ENCODE results near the gene HS3ST4.

Gene HS3ST4

DNA sequence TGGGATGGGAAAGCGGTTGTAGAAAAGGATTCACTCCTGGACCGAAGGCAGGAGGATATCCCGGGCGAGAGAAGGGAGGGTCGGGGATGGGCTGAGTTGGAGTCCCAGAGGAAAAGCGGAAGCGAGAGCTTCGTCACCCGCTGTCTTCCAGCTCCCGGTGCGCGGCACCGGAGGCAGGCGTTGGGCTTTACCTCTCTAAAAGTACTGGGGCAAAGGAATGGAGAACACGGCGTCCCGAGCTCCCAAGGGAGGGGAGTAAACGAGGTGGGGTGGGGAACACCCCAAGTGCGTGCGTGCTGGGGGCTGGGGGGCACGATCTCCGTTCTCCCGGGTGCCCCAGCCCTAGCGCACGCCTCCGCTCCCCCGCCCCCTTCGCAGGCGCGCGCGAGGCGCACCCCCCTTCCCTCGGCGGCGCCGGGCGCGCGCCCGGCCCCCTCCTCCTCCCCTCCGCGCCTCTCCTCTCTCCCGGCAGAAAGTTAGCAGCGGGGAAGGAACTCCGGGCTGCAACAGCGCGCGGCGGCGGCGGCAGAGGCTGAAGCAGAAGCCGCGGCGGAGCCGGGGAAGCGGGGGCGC is at the start of gene HS3ST4:
Gene HS3ST4, plus strand, starts transcription at position 441 of the 573 bp plus-strand sequence.
- DNase-seq (ENCODE audit: low read depth), result no peak

GRCh38 chr16:25643633-25644032 is 48.1 kb upstream of the HS3ST4 start:
- no peak for DNase-seq (ENCODE audit: low read depth)

DNA sequence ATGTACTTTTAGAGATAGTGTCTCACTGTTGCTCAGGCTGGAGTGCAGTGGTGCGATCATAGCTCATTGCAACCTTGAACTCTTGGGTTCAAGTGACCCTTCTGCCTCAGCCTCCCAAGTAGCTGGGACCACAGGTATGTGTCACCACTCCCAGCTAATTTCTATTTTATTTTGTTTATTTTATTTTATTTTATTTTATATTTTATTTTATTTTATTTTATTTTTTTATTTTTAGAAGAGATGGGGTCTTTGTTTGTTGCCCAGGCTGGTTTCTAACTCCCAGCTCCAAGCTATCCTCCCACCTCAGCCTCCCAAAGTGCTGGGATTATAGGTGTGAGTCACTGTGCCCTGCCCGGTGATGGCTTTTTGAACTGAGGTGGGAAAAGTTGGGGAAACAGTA is 35.1 kb upstream of the HS3ST4 start:
- no peak for DNase-seq (ENCODE audit: low read depth)

DNA sequence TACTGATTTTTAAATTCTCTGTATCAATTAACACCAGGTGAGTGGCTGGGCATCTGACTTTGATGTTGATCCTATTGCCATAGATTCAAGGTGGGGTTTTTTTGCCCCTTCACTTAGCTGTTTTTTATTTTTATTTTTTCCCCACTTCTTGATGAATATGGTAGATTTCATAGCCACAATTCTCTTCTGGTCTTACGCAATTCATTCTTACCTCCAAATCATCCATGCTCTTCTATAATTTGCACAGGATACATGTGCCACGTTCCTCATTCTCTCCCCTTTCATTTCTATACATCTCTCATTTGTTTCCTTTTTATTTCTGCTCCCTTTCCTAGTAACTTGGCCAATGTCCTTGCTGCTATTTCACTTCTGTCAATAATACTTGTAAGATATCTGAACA is 14.9 kb upstream of the HS3ST4 start:
- DNase-seq (ENCODE audit: low read depth), result no peak

DNA sequence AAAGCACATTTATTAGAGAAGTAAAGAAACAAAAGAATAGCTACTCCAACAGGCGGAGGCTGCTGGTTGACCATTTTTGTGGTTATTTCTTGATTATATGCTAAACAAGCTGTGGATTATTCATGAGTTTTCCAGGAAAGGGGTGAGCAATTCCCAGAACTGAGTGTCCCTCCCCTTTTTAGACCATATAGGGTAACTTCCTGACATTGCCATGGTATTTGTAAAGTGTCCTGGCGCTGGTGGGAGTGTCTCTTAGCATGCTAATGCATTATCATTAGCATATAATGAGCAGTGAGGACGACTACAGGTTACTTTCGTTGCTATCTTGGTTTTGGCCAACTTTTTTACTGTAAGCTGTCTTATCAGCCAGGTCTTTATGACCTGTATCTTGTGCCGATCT is 12.2 kb upstream of the HS3ST4 start:
- DNase-seq (ENCODE audit: low read depth), result no peak

DNA sequence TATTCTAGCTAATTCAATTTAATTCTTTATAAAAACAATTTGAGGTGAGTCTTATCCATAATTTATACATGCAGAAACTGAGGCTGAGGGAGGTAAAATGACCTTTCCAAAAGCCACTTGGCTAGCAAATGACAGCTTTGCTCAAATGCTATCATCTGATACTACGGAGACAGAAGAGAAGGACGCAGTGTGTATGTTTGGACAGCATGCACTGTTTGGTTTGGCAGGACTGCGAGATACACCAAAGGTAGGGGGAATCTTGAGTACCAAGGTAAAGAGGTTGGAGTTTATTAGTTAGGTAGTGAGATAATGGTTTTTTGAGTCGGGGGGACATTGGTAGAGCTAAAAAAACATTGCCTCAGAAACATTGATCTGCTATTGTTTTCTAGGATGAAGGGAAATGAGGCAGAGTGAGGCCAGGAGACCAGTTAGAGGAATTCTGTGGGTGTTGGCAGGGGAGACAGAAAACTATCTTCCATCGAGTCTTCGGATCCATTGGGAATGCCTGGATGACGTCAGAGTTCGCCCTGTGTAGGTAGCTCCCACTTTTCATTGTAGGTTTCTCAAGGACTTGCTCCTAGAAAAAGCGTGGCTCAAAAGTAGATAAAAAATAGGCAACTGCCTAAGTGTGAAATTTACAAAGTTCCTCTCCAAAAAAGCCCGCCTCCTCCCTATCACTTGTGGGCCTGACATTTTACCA is 2.5 kb upstream of the HS3ST4 start:
- no peak for DNase-seq (ENCODE audit: low read depth)

- no peak for DNase-seq (ENCODE audit: low read depth)
These were observed 1.1 kb upstream of the HS3ST4 start for GRCh38 chr16:25690552-25691143.

DNA sequence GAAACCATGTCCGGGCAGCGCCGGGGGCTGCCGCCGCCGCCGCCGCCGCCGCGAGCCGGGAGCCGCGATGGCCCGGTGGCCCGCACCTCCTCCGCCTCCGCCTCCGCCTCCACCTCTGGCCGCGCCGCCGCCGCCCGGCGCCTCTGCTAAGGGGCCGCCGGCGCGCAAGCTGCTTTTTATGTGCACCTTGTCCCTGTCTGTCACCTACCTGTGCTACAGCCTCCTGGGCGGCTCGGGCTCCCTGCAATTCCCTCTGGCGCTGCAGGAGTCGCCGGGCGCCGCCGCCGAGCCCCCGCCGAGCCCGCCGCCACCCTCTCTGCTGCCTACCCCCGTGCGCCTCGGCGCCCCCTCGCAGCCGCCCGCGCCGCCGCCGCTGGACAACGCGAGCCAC is 587 bp downstream of the HS3ST4 start:
- DNase-seq (ENCODE audit: low read depth), result no peak

DNA sequence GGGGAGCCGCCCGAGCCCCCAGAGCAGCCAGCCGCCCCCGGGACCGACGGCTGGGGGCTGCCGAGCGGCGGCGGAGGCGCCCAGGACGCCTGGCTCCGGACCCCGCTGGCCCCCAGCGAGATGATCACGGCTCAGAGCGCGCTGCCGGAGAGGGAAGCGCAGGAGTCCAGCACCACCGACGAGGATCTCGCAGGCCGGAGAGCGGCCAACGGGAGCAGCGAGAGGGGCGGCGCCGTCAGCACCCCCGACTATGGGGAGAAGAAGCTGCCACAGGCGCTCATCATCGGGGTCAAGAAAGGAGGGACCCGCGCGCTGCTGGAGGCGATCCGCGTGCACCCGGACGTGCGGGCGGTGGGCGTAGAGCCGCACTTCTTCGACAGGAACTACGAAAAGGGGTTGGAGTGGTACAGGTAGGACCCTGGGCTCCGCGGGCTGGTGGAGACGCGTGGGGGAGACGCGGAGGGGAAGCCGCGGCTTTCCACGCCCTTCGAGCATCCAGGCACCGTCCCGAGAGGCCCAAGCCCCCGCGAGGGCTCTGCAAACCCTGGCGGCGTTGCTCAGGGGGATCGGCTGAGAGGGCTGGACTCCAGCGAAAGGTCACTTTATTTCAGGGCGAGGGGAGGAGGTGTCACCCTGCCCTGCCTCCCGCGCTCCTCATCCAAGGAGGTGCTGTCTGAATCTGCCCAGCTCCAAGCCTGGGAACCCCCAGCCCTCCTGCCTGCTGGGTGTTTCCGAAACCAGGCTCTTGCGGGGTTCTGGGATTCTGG is 1.2 kb downstream of the HS3ST4 start:
- no peak for DNase-seq (ENCODE audit: low read depth)

- DNase-seq (ENCODE audit: low read depth), result no peak
These were observed 1.9 kb downstream of the HS3ST4 start for GRCh38 chr16:25693631-25694030.

GRCh38 chr16:25699069-25699468 is 7.3 kb downstream of the HS3ST4 start:
- DNase-seq (ENCODE audit: low read depth), result no peak

DNA sequence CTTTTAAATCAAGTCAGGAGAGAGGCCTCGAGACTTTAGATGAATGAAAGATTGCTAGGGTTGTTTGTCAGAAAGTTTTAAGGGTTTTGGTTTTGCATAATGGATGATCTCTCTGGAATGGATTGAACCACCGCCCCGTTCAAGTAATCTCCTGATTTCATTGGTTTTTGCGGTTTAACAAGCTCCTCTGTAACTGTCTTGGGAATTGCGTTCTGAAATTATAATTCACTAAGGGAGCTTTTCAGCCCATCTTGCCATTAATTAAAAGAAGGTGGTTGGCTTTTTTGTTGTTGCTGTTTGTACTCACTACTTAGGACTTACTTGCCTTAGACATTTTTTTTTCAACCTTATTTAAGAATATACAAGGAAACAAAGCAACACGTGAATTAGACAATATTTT is 8.8 kb downstream of the HS3ST4 start:
- DNase-seq (ENCODE audit: low read depth), result no peak

- no peak for DNase-seq (ENCODE audit: low read depth)
These were observed 15.8 kb downstream of the HS3ST4 start for GRCh38 chr16:25707553-25707952.

DNA sequence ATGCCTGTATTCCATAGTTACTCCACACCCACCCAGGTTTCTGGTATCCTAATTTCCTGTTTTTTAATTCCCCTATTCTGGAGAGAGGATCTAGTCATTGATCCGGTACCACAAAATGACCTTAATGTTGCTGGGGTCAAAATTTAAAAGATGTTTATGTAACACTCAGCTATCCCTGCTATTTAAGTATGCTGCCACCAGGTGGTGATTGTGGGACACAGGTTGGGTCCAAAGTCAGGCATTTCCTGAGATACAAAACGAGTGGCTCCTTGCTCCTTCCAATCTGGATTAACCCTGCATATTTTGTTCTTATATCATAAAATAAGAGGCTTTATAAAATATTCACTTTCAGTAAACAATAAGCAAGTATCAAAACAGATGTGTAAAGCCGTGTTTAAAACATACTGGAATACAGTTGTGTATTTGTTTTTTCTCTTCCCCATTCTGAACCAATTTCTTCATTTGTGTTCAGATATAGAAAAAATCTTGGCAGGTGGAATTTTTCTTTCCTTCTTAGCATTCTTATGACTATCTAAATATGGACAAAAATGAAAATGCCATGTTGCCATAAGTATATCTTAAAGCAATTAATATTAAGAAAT is 16.3 kb downstream of the HS3ST4 start:
- DNase-seq (ENCODE audit: low read depth), result no peak

DNA sequence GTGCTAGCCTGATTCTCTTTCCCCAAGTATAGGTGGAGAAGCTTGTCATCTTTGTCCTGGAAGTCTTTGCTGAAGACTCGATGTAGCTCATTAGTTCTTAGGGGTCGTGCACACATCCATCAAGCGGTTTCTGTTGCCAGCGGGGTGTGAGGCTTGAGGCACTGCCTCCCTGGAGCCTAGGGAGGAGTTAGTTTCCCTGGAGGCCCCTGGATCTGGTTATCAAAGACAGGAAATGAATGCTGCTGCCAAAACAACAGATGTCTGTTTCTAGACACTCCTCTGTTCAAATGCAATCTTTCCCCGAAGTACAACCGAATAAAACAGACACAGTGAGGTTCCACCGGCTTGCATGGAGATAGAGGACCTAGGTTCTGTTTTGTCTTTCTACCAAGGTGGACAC is 17.5 kb downstream of the HS3ST4 start:
- DNase-seq (ENCODE audit: low read depth), result no peak

- DNase-seq (ENCODE audit: low read depth), result no peak
These were observed 22.2 kb downstream of the HS3ST4 start for GRCh38 chr16:25713785-25714570.

- no peak for DNase-seq (ENCODE audit: low read depth)
These were observed 24.4 kb downstream of the HS3ST4 start for GRCh38 chr16:25716186-25716585.

DNA sequence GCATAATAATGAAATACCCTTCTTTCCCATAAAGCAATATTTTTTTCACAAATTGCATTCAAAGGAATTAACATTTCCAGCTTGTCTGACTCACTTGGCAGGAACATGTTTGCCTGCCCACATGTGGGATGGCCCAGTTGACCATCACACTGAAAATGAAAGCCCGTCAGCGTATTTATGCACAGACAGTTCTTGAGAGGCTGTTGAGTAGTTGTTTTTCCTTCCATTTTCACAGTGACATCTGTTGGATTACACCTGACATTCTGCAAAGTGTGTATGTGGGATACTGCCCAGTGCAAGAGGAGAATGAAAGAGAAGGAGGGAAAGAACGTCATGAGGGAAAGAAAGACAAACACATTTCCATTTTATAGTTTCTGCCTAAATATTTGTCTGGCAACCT is 29.7 kb downstream of the HS3ST4 start:
- no peak for DNase-seq (ENCODE audit: low read depth)

- no peak for DNase-seq (ENCODE audit: low read depth)
These were observed 34.8 kb downstream of the HS3ST4 start for GRCh38 chr16:25726430-25727098.

- no peak for DNase-seq (ENCODE audit: low read depth)
These were observed 37.6 kb downstream of the HS3ST4 start for GRCh38 chr16:25729188-25729915.

DNA sequence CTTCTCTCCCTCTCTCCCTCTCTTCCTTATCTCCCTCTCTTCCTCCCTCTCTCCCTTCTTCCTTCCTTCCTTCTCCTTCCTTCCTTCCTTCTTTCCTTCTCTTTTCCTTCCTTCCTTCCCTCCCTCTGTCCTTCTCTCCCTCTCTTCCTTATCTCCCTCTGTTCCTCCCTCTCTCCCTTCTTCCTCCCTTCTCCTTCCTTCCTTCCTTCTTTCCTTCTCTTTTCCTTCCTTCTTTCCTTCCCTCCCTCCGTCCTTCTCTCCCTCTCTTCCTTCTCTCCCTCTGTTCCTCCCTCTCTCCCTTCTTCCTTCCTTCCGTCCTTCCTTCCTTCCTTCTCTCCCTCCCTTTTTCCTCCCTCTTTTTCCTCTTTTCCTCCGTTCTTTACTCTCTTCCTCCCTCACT is 38.6 kb downstream of the HS3ST4 start:
- DNase-seq (ENCODE audit: low read depth), result no peak

Data from activated T-cell treated with anti-CD3 and anti-CD28 coated beads for 24 hours (primary cell).